Caco-2 (cell line): ENCODE results near the gene EPHX1. TPM values are rescaled to one million over a fixed set of nuclear protein-coding genes. Genes with fewer than 3 reads are reported as not detected.

ENCODE experiments used
- BruUV-seq: library from RNA; stranded (reverse); fragments of 400-500 nt; replicated peaks from 2 replicates; lab custom pipeline; 2021; lab: Mats Ljungman, UMichigan
- CTCF ChIA-PET: fragments of 300-600 bp; sonication (Branson Sonifier 250); formaldehyde crosslinking; loops from one replicate; lab custom pipeline; 2022; ENCODE audit warnings: antibody characterized with exemption; lab: Charles Lee
- POLR2A ChIA-PET: fragments of 300-600 bp; sonication (Branson Sonifier 250); formaldehyde crosslinking; loops from one replicate; lab custom pipeline; 2022; ENCODE audit warnings: antibody characterized with exemption; lab: Charles Lee
- DNase-seq, 2 experiments: peaks; one replicate each; pipeline versions ENCODE4 v3.0.0 to v3.0.0-alpha.2; 2020 to 2022
- H3K27me3 ChIP-seq: replicated peaks from 2 replicates; pipeline ENCODE4 v1.6.0; 2011; ENCODE audit warnings: low read length; ENCODE audit not compliant: control insufficient read depth, insufficient read depth
- H3K36me3 ChIP-seq: 2 replicates; pipeline ENCODE4 v1.5.1; 2011; ENCODE audit warnings: low read length; ENCODE audit not compliant: control insufficient read depth, insufficient read depth
- H3K4me1 ChIP-seq: fragments of 250-450 bp; sonication (Bioruptor Pico); 2 replicates; pipeline ENCODE4 v1.5.1; 2020; ENCODE audit warnings: mild to moderate bottlenecking
- H3K4me3 ChIP-seq: 2 replicates; pipeline ENCODE4 v1.5.1; 2011; ENCODE audit warnings: low read depth, mild to moderate bottlenecking, control low read depth, low read length
- H3K9me3 ChIP-seq: fragments of 250-450 bp; sonication (Bioruptor Pico); 2 replicates; pipeline ENCODE4 v1.5.1; 2020; ENCODE audit warnings: mild to moderate bottlenecking, moderate library complexity
- H3K27ac Mint-ChIP-seq: one replicate; pipeline ENCODE4 v1.8.0; 2022; ENCODE audit warnings: mixed read lengths; ENCODE audit not compliant: unreplicated experiment
- H3K27me3 Mint-ChIP-seq: one replicate; pipeline ENCODE4 v1.8.0; 2022; ENCODE audit warnings: mixed read lengths; ENCODE audit not compliant: insufficient read depth, unreplicated experiment
- H3K36me3 Mint-ChIP-seq: one replicate; pipeline ENCODE4 v1.8.0; 2022; ENCODE audit warnings: mild to moderate bottlenecking, mixed read lengths; ENCODE audit not compliant: insufficient read depth, unreplicated experiment
- H3K4me1 Mint-ChIP-seq: one replicate; pipeline ENCODE4 v1.8.0; 2022; ENCODE audit warnings: low read depth, mixed read lengths; ENCODE audit not compliant: unreplicated experiment
- H3K4me3 Mint-ChIP-seq: one replicate; pipeline ENCODE4 v1.8.0; 2022; ENCODE audit warnings: mild to moderate bottlenecking, moderate library complexity, mixed read lengths; ENCODE audit not compliant: unreplicated experiment
- H3K9me3 Mint-ChIP-seq: one replicate; pipeline ENCODE4 v1.8.0; 2022; ENCODE audit warnings: mixed read lengths; ENCODE audit not compliant: unreplicated experiment
- intact Hi-C: fragments of 100-400 bp; cut with micrococcal nuclease; formaldehyde crosslinking; loops from one replicate; pipeline ENCODE4 v1.10.0; 2022; ENCODE audit not compliant: unreplicated experiment
- total RNA-seq: library from RNA; stranded (reverse); gene quantifications from 2 replicates; pipeline ENCODE4 v1.2.3, GENCODE V29; 2022
- TF ChIP-seq, protein P1 (sequence below), 2 experiments: fragments of 200-600 bp in 1 of 2; IDR thresholded peaks; 1 replicate in 1 of 2; 2 replicates in 1 of 2; pipeline versions ENCODE4 v1.5.1 to v1.8.0; 2011 to 2022; ENCODE audit warnings: antibody characterized with exemption in 1 of 2, control low read depth in 1 of 2, inconsistent platforms in 1 of 2, low read depth in 1 of 2, low read length in 1 of 2, mild to moderate bottlenecking in 1 of 2, moderate library complexity in 1 of 2; ENCODE audit not compliant: insufficient read depth in 1 of 2, severe bottlenecking in 1 of 2, unreplicated experiment in 1 of 2

EPHX1 gene
- total RNA-seq, 1 experiment from 2014 or later: 88.5 TPM

DNA sequence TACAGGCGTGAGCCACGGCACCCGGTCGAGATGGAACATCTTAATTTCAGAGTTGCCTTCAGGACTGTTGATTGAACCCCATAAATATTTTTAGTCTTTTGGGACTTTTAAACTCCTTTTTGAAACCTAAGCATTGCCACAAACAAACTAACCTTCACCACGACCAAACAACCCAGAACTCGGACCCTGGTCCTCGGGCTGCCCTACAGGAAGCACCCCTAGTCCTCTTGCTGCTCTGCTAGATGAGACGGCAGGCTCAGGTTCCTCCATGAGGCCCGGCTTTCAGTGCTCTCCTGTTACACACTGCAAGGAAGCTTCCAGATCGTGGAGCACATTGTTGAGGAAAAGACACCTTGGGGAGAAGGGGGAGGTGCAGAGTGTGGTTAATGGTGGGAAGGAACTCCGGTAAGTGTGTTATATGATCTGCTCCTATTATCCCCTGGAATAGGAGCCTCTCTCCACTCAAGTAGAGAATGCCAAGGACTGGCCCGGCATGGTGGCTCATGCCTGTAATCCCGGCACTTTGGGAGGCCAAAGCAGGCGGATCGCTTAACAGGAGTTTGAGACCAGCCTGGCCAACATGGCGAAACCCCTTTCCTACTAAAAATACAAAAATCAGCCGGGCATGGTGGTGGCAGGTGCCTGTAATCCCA is 5.7 kb downstream of the EPHX1 start:
- no peaks in the 10 kb centered on the region for H3K9me3 Mint-ChIP-seq
- ChIA-PET CTCF (no interaction called here), POLR2A (no interaction called here)
- intact Hi-C loops: no loop called here
- Histone ChIP-seq H3K9me3 (no peaks in the 10 kb centered on the region), H3K27me3 (no peaks in the 10 kb centered on the region), H3K4me3 (no peak overlapping the region), H3K4me1 (peaks cover 33% of the 10 kb centered on the region), H3K36me3 (no peaks in the 10 kb centered on the region)
- H3K4me1 Mint-ChIP-seq: peaks cover 24% of the 10 kb centered on the region
- no peak overlapping the region for H3K4me3 Mint-ChIP-seq
- H3K36me3 Mint-ChIP-seq: peaks cover 16% of the 10 kb centered on the region
- H3K27me3 Mint-ChIP-seq: no peaks in the 10 kb centered on the region
- no peak for DNase-seq
- H3K27ac Mint-ChIP-seq: no peak overlapping the region
- BruUV-seq: no TSS peak
- TF ChIP-seq, protein P1, sequence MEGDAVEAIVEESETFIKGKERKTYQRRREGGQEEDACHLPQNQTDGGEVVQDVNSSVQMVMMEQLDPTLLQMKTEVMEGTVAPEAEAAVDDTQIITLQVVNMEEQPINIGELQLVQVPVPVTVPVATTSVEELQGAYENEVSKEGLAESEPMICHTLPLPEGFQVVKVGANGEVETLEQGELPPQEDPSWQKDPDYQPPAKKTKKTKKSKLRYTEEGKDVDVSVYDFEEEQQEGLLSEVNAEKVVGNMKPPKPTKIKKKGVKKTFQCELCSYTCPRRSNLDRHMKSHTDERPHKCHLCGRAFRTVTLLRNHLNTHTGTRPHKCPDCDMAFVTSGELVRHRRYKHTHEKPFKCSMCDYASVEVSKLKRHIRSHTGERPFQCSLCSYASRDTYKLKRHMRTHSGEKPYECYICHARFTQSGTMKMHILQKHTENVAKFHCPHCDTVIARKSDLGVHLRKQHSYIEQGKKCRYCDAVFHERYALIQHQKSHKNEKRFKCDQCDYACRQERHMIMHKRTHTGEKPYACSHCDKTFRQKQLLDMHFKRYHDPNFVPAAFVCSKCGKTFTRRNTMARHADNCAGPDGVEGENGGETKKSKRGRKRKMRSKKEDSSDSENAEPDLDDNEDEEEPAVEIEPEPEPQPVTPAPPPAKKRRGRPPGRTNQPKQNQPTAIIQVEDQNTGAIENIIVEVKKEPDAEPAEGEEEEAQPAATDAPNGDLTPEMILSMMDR (IDR thresholded peaks at IDR 0.05; ENCODE audit: insufficient read depth in 1 of 2, low read depth in 1 of 2, low read length in 1 of 2, severe bottlenecking in 1 of 2, unreplicated experiment in 1 of 2): no peak

GRCh38 chr1:225816643-225817538 is 7.0 kb downstream of the EPHX1 start:
- H3K4me3 Mint-ChIP-seq: no peak overlapping the region
- H3K9me3 Mint-ChIP-seq: no peaks in the 10 kb centered on the region
- no peaks in the 10 kb centered on the region for H3K27me3 ChIP-seq
- no peaks in the 10 kb centered on the region for H3K36me3 ChIP-seq
- H3K4me1 Mint-ChIP-seq: peaks cover 15% of the 10 kb centered on the region
- ChIA-PET CTCF (no interaction called here), POLR2A (no interaction called here)
- DNase-seq: no peak
- intact Hi-C loops: no loop called here
- BruUV-seq: no TSS peak
- TF ChIP-seq, protein P1 (IDR thresholded peaks at IDR 0.05; ENCODE audit: insufficient read depth in 1 of 2, low read depth in 1 of 2, low read length in 1 of 2, severe bottlenecking in 1 of 2, unreplicated experiment in 1 of 2): no peak
- H3K27ac Mint-ChIP-seq: no peak overlapping the region
- no peak overlapping the region for H3K4me3 ChIP-seq
- H3K36me3 Mint-ChIP-seq: peaks cover 16% of the 10 kb centered on the region
- no peaks in the 10 kb centered on the region for H3K9me3 ChIP-seq
- H3K4me1 ChIP-seq: peaks cover 21% of the 10 kb centered on the region
- H3K27me3 Mint-ChIP-seq: no peaks in the 10 kb centered on the region

DNA sequence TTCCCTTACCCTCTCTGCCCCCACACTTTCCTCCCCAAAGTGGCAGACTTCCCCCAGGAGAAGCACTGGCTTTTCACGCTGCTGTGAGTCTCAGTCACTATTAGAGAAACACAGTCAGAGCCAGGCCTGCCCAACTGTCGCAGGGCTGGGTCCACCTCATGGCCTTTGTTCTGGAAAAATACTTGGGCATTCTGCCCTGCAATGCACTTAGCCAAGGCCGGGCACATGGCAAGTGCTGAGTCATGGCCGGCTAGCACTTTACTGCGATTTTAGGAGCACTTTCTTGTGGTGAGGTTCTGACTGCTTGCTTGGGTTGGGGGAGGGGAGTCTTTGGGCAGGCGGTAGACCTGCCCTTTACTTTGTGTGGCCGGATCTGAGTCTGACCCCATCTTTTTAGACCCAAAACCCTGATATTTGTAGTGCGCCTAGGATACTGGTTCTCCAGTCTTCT is 7.7 kb downstream of the EPHX1 start:
- CTCF ChIA-PET: no interaction called here
- no TSS peak for BruUV-seq
- intact Hi-C loops: no loop called here
- Mint-ChIP-seq H3K27me3 (no peaks in the 10 kb centered on the region), H3K27ac (no peak overlapping the region), H3K36me3 (peaks cover 16% of the 10 kb centered on the region), H3K4me1 (peaks cover 13% of the 10 kb centered on the region), H3K9me3 (no peaks in the 10 kb centered on the region), H3K4me3 (no peak overlapping the region)
- DNase-seq: no peak
- Histone ChIP-seq H3K9me3 (no peaks in the 10 kb centered on the region), H3K4me1 (peaks cover 17% of the 10 kb centered on the region), H3K27me3 (no peaks in the 10 kb centered on the region), H3K36me3 (no peaks in the 10 kb centered on the region), H3K4me3 (no peak overlapping the region)
- TF ChIP-seq, protein P1 (IDR thresholded peaks at IDR 0.05; ENCODE audit: insufficient read depth in 1 of 2, low read depth in 1 of 2, low read length in 1 of 2, severe bottlenecking in 1 of 2, unreplicated experiment in 1 of 2): no peak
- POLR2A ChIA-PET: no interaction called here
